H9 (cell line): ENCODE results near the gene CACNA1H. TPM values are rescaled to one million over a fixed set of nuclear protein-coding genes. Genes with fewer than 3 reads are reported as not detected.

Experiments used
- DNase-seq: peaks from one replicate; pipeline ENCODE4 v3.0.0-alpha.2; 2017
- H2AFZ ChIP-seq: one replicate; pipeline ENCODE4 v1.6.1; 2013; ENCODE audit warnings: mild to moderate bottlenecking, low read length, control low read depth, moderate library complexity
- H2AK5ac ChIP-seq: 2 replicates; pipeline ENCODE4 v1.6.1; 2013; ENCODE audit warnings: low read length, control low read depth, mixed read lengths; ENCODE audit not compliant: insufficient read length
- H2BK120ac ChIP-seq: one replicate; pipeline ENCODE4 v1.6.1; 2013; ENCODE audit warnings: low read depth, mild to moderate bottlenecking, low read length, control low read depth, inconsistent platforms; ENCODE audit not compliant: poor library complexity, severe bottlenecking
- H2BK12ac ChIP-seq: 2 replicates; pipeline ENCODE4 v1.6.1; 2013; ENCODE audit warnings: low read length, control low read depth, mixed read lengths, low read depth; ENCODE audit not compliant: insufficient read length
- H2BK15ac ChIP-seq: 2 replicates; pipeline ENCODE4 v1.6.1; 2013; ENCODE audit warnings: low read depth, low read length, control low read depth
- H2BK20ac ChIP-seq: one replicate; pipeline ENCODE4 v1.6.1; 2013; ENCODE audit warnings: low read depth, mild to moderate bottlenecking, low read length, control low read depth, inconsistent platforms; ENCODE audit not compliant: poor library complexity, severe bottlenecking
- H2BK5ac ChIP-seq: 2 replicates; pipeline ENCODE4 v1.6.1; 2013; ENCODE audit warnings: low read length, control low read depth, mixed read lengths; ENCODE audit not compliant: insufficient read length
- H3K14ac ChIP-seq: 2 replicates; pipeline ENCODE4 v1.6.1; 2013; ENCODE audit warnings: low read length, control low read depth; ENCODE audit not compliant: insufficient read depth
- H3K18ac ChIP-seq: 2 replicates; pipeline ENCODE4 v1.6.1; 2013; ENCODE audit warnings: low read depth, mild to moderate bottlenecking, mixed read lengths, low read length, control low read depth; ENCODE audit not compliant: insufficient read length
- H3K23ac ChIP-seq: 2 replicates; pipeline ENCODE4 v1.6.1; 2013; ENCODE audit warnings: low read length, control low read depth, mixed read lengths, low read depth; ENCODE audit not compliant: insufficient read length
- H3K23me2 ChIP-seq: 2 replicates; pipeline ENCODE4 v1.6.1; 2013; ENCODE audit warnings: low read depth, mild to moderate bottlenecking, mixed read lengths, low read length, control low read depth; ENCODE audit not compliant: insufficient read length, poor library complexity, severe bottlenecking
- H3K27ac ChIP-seq: 2 replicates; pipeline ENCODE4 v1.5.1; 2013; ENCODE audit warnings: low read length, control low read depth, mixed read lengths, low read depth; ENCODE audit not compliant: insufficient read length
- H3K27me3 ChIP-seq: 2 replicates; pipeline ENCODE4 v1.6.1; 2013; ENCODE audit warnings: low read length, control low read depth, inconsistent platforms; ENCODE audit not compliant: insufficient read depth
- H3K4ac ChIP-seq: 2 replicates; pipeline ENCODE4 v1.6.1; 2013; ENCODE audit warnings: low read depth, mild to moderate bottlenecking, control low read depth, inconsistent platforms, low read length, moderate library complexity
- H3K4me1 ChIP-seq: 2 replicates; pipeline ENCODE4 v1.6.1; 2013; ENCODE audit warnings: low read length, control low read depth, inconsistent platforms; ENCODE audit not compliant: insufficient read depth
- H3K4me2 ChIP-seq: 2 replicates; pipeline ENCODE4 v1.6.1; 2013; ENCODE audit warnings: low read length, control low read depth, mixed read lengths; ENCODE audit not compliant: insufficient read length, insufficient read depth
- H3K56ac ChIP-seq: 2 replicates; pipeline ENCODE4 v1.6.1; 2013; ENCODE audit warnings: low read depth, mild to moderate bottlenecking, mixed read lengths, low read length, control low read depth; ENCODE audit not compliant: insufficient read length
- H3K79me1 ChIP-seq: 2 replicates; pipeline ENCODE4 v1.6.1; 2013; ENCODE audit warnings: low read depth, mild to moderate bottlenecking, moderate library complexity, low read length, control low read depth, inconsistent platforms; ENCODE audit not compliant: insufficient read depth, poor library complexity, severe bottlenecking
- H3K79me2 ChIP-seq: 2 replicates; pipeline ENCODE4 v1.6.1; 2013; ENCODE audit warnings: low read length, control low read depth, inconsistent platforms; ENCODE audit not compliant: insufficient read depth
- H3K9ac ChIP-seq: 2 replicates; pipeline ENCODE4 v1.6.1; 2013; ENCODE audit warnings: low read length, control low read depth, mixed read lengths; ENCODE audit not compliant: insufficient read length; ENCODE audit errors: extremely low read depth
- H3K9me3 ChIP-seq: one replicate; pipeline ENCODE4 v1.6.1; 2013; ENCODE audit warnings: low read depth, low read length, inconsistent platforms; ENCODE audit not compliant: control insufficient read depth
- H3T11ph ChIP-seq: one replicate; pipeline ENCODE4 v1.6.1; 2013; ENCODE audit warnings: mild to moderate bottlenecking, low read length, control low read depth, inconsistent platforms
- H4K20me1 ChIP-seq: one replicate; pipeline ENCODE4 v1.6.1; 2013; ENCODE audit not compliant: control insufficient read depth, insufficient read length, insufficient read depth
- H4K5ac ChIP-seq: 2 replicates; pipeline ENCODE4 v1.6.1; 2013; ENCODE audit warnings: low read depth, mild to moderate bottlenecking, mixed read lengths, low read length, control low read depth; ENCODE audit not compliant: insufficient read length
- H4K8ac ChIP-seq: replicated peaks from 2 replicates; pipeline ENCODE4 v1.6.1; 2013; ENCODE audit warnings: low read length, control low read depth, mixed read lengths, low read depth; ENCODE audit not compliant: insufficient read length
- H4K91ac ChIP-seq: 2 replicates; pipeline ENCODE4 v1.6.1; 2013; ENCODE audit warnings: low read depth, mild to moderate bottlenecking, moderate library complexity, mixed read lengths, low read length, control low read depth; ENCODE audit not compliant: insufficient read length
- H3K27ac Mint-ChIP-seq, 3 experiments: 2 replicates in 2 of 3; 3 replicates in 1 of 3; pipeline ENCODE4 v1.8.0; 2020 to 2021; ENCODE audit warnings: mixed read lengths in 3 of 3, mild to moderate bottlenecking in 1 of 3, moderate library complexity in 1 of 3
- H3K27me3 Mint-ChIP-seq: 2 replicates; pipeline ENCODE4 v1.8.0; 2021; ENCODE audit warnings: low read depth, mild to moderate bottlenecking, moderate library complexity, mixed read lengths
- H3K36me3 Mint-ChIP-seq, 3 experiments: 2 replicates in 2 of 3; 3 replicates in 1 of 3; pipeline ENCODE4 v1.8.0; 2020 to 2021; ENCODE audit warnings: low read depth in 3 of 3, mixed read lengths in 3 of 3; ENCODE audit not compliant: insufficient read depth in 1 of 3
- H3K4me1 Mint-ChIP-seq, 2 experiments: 2 replicates each; pipeline ENCODE4 v1.8.0; 2020; ENCODE audit warnings: mixed read lengths in 2 of 2
- H3K4me3 Mint-ChIP-seq, 2 experiments: 2 replicates in 1 of 2; 3 replicates in 1 of 2; pipeline ENCODE4 v1.8.0; 2020 to 2021; ENCODE audit warnings: mild to moderate bottlenecking in 2 of 2, mixed read lengths in 2 of 2, moderate library complexity in 1 of 2
- H3K9me3 Mint-ChIP-seq, 2 experiments: 2 replicates in 1 of 2; 3 replicates in 1 of 2; pipeline ENCODE4 v1.8.0; 2020; ENCODE audit warnings: mild to moderate bottlenecking in 2 of 2, mixed read lengths in 2 of 2, moderate library complexity in 1 of 2
- CTCF ChIP-seq: fragments of 200-600 bp; sonication (generic); conservative IDR thresholded peaks from 3 replicates; pipeline ENCODE4 v1.8.0; 2021; ENCODE audit warnings: antibody characterized with exemption, mild to moderate bottlenecking
- WGBS: extraction: QIAGEN DNeasy Blood & Tissue Kit; methylation state at CpG from one replicate; pipeline ENCODE4 v1.1.7; 2013; ENCODE audit warnings: missing lambda C conversion rate, low lambda C conversion rate, mixed read lengths; ENCODE audit not compliant: insufficient read length; ENCODE audit errors: extremely low coverage; 5-methylcytosine and 5-hydroxymethylcytosine counted together
- total RNA-seq: library from RNA; stranded (reverse); gene quantifications from 2 replicates; pipeline ENCODE4 v1.2.1, GENCODE V29; 2021

Gene CACNA1H
- total RNA-seq, 1 experiment from 2014 or later, result 43.3 TPM

GRCh38 chr16:1159973-1160772 is 7.3 kb downstream of the CACNA1H start:
- peaks cover 0 to 7% (median 6%) of the 10 kb centered on the region in 3 experiments; a peak in 4 of 7 replicates for H3K36me3 Mint-ChIP-seq
- Histone ChIP-seq H2AFZ (no peak overlapping the region), H3K56ac (no peak overlapping the region), H4K8ac (no peak overlapping the region), H3K79me1 (no peaks in the 10 kb centered on the region), H3K4me1 (no peaks in the 10 kb centered on the region), H2BK12ac (no peak overlapping the region), H3K14ac (no peak overlapping the region; the same call in 1 of the 2 replicates), H4K5ac (no peak overlapping the region), H4K91ac (no peak overlapping the region), H3K27me3 (no peaks in the 10 kb centered on the region), H3K9ac (no peak overlapping the region), H3K23ac (no peak overlapping the region), H3K79me2 (no peaks in the 10 kb centered on the region), H2BK120ac (no peak overlapping the region), H3K9me3 (no peaks in the 10 kb centered on the region), H3T11ph (no peak overlapping the region), H2BK15ac (no peak overlapping the region), H2AK5ac (no peak overlapping the region), H3K27ac (no peak overlapping the region), H3K18ac (no peak overlapping the region), H2BK5ac (no peak overlapping the region), H3K4me2 (no peak overlapping the region), H3K4ac (no peak overlapping the region), H3K23me2 (no peaks in the 10 kb centered on the region), H2BK20ac (no peak overlapping the region), H4K20me1 (no peaks in the 10 kb centered on the region)
- peaks cover 2% of the 10 kb centered on the region; the same call in 1 of the 2 replicates for H3K27me3 Mint-ChIP-seq
- peaks cover 8 to 15% of the 10 kb centered on the region in 2 experiments for H3K4me1 Mint-ChIP-seq
- DNase-seq, result no peak
- WGBS, result no CpG with 5 or more reads among the region's 56 CpGs
- TF ChIP-seq CTCF, result no peak
- no peak overlapping the region for H3K27ac Mint-ChIP-seq
- H3K4me3 Mint-ChIP-seq, result no peak overlapping the region
- H3K9me3 Mint-ChIP-seq, result no peaks in the 10 kb centered on the region
